ENCODE results near the gene SIK3.

SIK3 gene

GRCh38 chr11:117081908-117082307 is 16.3 kb downstream of the SIK3 start:
- Histone ChIP-seq H3K36me3 (ENCODE audit: insufficient read depth, low read length) (no peaks in the 10 kb centered on the region), H3K4me1 (ENCODE audit: insufficient read depth, low read length) (peaks cover 18% of the 10 kb centered on the region), H3K27me3 (ENCODE audit: insufficient read depth, low read length) (no peaks in the 10 kb centered on the region), H3K4me3 (ENCODE audit: low read length) (no peak overlapping the region), H2AFZ (ENCODE audit: low read depth, low read length) (no peak overlapping the region), H3K9me3 (ENCODE audit: low read length) (no peaks in the 10 kb centered on the region)

- H3K9me3 ChIP-seq (ENCODE audit: low read length), result no peaks in the 10 kb centered on the region
- no peaks in the 10 kb centered on the region for H3K27me3 ChIP-seq (ENCODE audit: insufficient read depth, low read length)
- H2AFZ ChIP-seq (ENCODE audit: low read depth, low read length), result no peak overlapping the region
- no peak overlapping the region for H3K4me3 ChIP-seq (ENCODE audit: low read length)
- H3K4me1 ChIP-seq (ENCODE audit: insufficient read depth, low read length), result peaks cover 20% of the 10 kb centered on the region
- H3K36me3 ChIP-seq (ENCODE audit: insufficient read depth, low read length), result no peaks in the 10 kb centered on the region
Measured at GRCh38 chr11:117080370-117080769, 17.9 kb downstream of the SIK3 start.

- Histone ChIP-seq H3K4me1 (ENCODE audit: insufficient read depth, low read length) (peaks cover 16% of the 10 kb centered on the region), H3K27me3 (ENCODE audit: insufficient read depth, low read length) (no peaks in the 10 kb centered on the region), H3K4me3 (ENCODE audit: low read length) (no peak overlapping the region), H3K36me3 (ENCODE audit: insufficient read depth, low read length) (no peaks in the 10 kb centered on the region), H3K9me3 (ENCODE audit: low read length) (no peaks in the 10 kb centered on the region), H2AFZ (ENCODE audit: low read depth, low read length) (no peak overlapping the region)
Measured at GRCh38 chr11:117076941-117077691, 21.1 kb downstream of the SIK3 start.

- Histone ChIP-seq H3K4me1 (ENCODE audit: insufficient read depth, low read length) (peaks cover 16% of the 10 kb centered on the region), H2AFZ (ENCODE audit: low read depth, low read length) (no peak overlapping the region), H3K27me3 (ENCODE audit: insufficient read depth, low read length) (no peaks in the 10 kb centered on the region), H3K9me3 (ENCODE audit: low read length) (no peaks in the 10 kb centered on the region), H3K4me3 (ENCODE audit: low read length) (no peak overlapping the region), H3K36me3 (ENCODE audit: insufficient read depth, low read length) (no peaks in the 10 kb centered on the region)
Measured at GRCh38 chr11:117075186-117075585, 23.0 kb downstream of the SIK3 start.

GRCh38 chr11:117074119-117074518 is 24.1 kb downstream of the SIK3 start:
- no peak overlapping the region for H3K4me3 ChIP-seq (ENCODE audit: low read length)
- no peaks in the 10 kb centered on the region for H3K36me3 ChIP-seq (ENCODE audit: insufficient read depth, low read length)
- no peaks in the 10 kb centered on the region for H3K27me3 ChIP-seq (ENCODE audit: insufficient read depth, low read length)
- H3K4me1 ChIP-seq (ENCODE audit: insufficient read depth, low read length), result peaks cover 16% of the 10 kb centered on the region
- H3K9me3 ChIP-seq (ENCODE audit: low read length), result no peaks in the 10 kb centered on the region
- H2AFZ ChIP-seq (ENCODE audit: low read depth, low read length), result no peak overlapping the region

GRCh38 chr11:117073539-117073938 is 24.7 kb downstream of the SIK3 start:
- Histone ChIP-seq H3K9me3 (ENCODE audit: low read length) (no peaks in the 10 kb centered on the region), H3K27me3 (ENCODE audit: insufficient read depth, low read length) (no peaks in the 10 kb centered on the region), H3K4me3 (ENCODE audit: low read length) (no peak overlapping the region), H3K36me3 (ENCODE audit: insufficient read depth, low read length) (no peaks in the 10 kb centered on the region), H3K4me1 (ENCODE audit: insufficient read depth, low read length) (peaks cover 16% of the 10 kb centered on the region), H2AFZ (ENCODE audit: low read depth, low read length) (no peak overlapping the region)

GRCh38 chr11:117072517-117073461 is 25.4 kb downstream of the SIK3 start:
- H2AFZ ChIP-seq (ENCODE audit: low read depth, low read length), result no peak overlapping the region
- peaks cover 11% of the 10 kb centered on the region for H3K4me1 ChIP-seq (ENCODE audit: insufficient read depth, low read length)

GRCh38 chr11:117071344-117071787 is 26.9 kb downstream of the SIK3 start:
- Histone ChIP-seq H3K27me3 (ENCODE audit: insufficient read depth, low read length) (no peaks in the 10 kb centered on the region), H2AFZ (ENCODE audit: low read depth, low read length) (no peak overlapping the region), H3K4me3 (ENCODE audit: low read length) (no peak overlapping the region), H3K9me3 (ENCODE audit: low read length) (no peaks in the 10 kb centered on the region), H3K36me3 (ENCODE audit: insufficient read depth, low read length) (no peaks in the 10 kb centered on the region), H3K4me1 (ENCODE audit: insufficient read depth, low read length) (no peaks in the 10 kb centered on the region)

More at GRCh38 chr11:117072517-117073461, 25.4 kb downstream of the SIK3 start:
- Histone ChIP-seq H3K27me3 (ENCODE audit: insufficient read depth, low read length) (no peaks in the 10 kb centered on the region), H3K36me3 (ENCODE audit: insufficient read depth, low read length) (no peaks in the 10 kb centered on the region), H3K9me3 (ENCODE audit: low read length) (no peaks in the 10 kb centered on the region), H3K4me3 (ENCODE audit: low read length) (no peak overlapping the region)

- H3K4me3 ChIP-seq (ENCODE audit: low read length), result no peak overlapping the region
- no peak overlapping the region for H2AFZ ChIP-seq (ENCODE audit: low read depth, low read length)
- H3K4me1 ChIP-seq (ENCODE audit: insufficient read depth, low read length), result no peaks in the 10 kb centered on the region
- H3K36me3 ChIP-seq (ENCODE audit: insufficient read depth, low read length), result no peaks in the 10 kb centered on the region
- H3K27me3 ChIP-seq (ENCODE audit: insufficient read depth, low read length), result no peaks in the 10 kb centered on the region
- H3K9me3 ChIP-seq (ENCODE audit: low read length), result no peaks in the 10 kb centered on the region
Measured at GRCh38 chr11:117070016-117070415, 28.2 kb downstream of the SIK3 start.

GRCh38 chr11:117068303-117068860 is 29.8 kb downstream of the SIK3 start:
- H3K4me1 ChIP-seq (ENCODE audit: insufficient read depth, low read length), result peaks cover 7% of the 10 kb centered on the region
- H3K27me3 ChIP-seq (ENCODE audit: insufficient read depth, low read length), result no peaks in the 10 kb centered on the region
- H3K36me3 ChIP-seq (ENCODE audit: insufficient read depth, low read length), result no peaks in the 10 kb centered on the region
- no peak overlapping the region for H3K4me3 ChIP-seq (ENCODE audit: low read length)
- H2AFZ ChIP-seq (ENCODE audit: low read depth, low read length), result no peak overlapping the region
- H3K9me3 ChIP-seq (ENCODE audit: low read length), result no peaks in the 10 kb centered on the region

- Histone ChIP-seq H3K4me3 (ENCODE audit: low read length) (no peak overlapping the region), H3K36me3 (ENCODE audit: insufficient read depth, low read length) (no peaks in the 10 kb centered on the region), H3K9me3 (ENCODE audit: low read length) (no peaks in the 10 kb centered on the region)
Measured at GRCh38 chr11:117066959-117067358, 31.3 kb downstream of the SIK3 start.

GRCh38 chr11:117064275-117064674 is 34.0 kb downstream of the SIK3 start:
- H3K4me3 ChIP-seq (ENCODE audit: low read length), result no peak overlapping the region
- H2AFZ ChIP-seq (ENCODE audit: low read depth, low read length), result no peak overlapping the region
- no peaks in the 10 kb centered on the region for H3K36me3 ChIP-seq (ENCODE audit: insufficient read depth, low read length)

More at GRCh38 chr11:117066959-117067358, 31.3 kb downstream of the SIK3 start:
- no peak overlapping the region for H2AFZ ChIP-seq (ENCODE audit: low read depth, low read length)
- peaks cover 7% of the 10 kb centered on the region for H3K4me1 ChIP-seq (ENCODE audit: insufficient read depth, low read length)
- H3K27me3 ChIP-seq (ENCODE audit: insufficient read depth, low read length), result no peaks in the 10 kb centered on the region

GRCh38 chr11:117062498-117062897 is 35.7 kb downstream of the SIK3 start:
- no peak overlapping the region for H2AFZ ChIP-seq (ENCODE audit: low read depth, low read length)
- H3K4me3 ChIP-seq (ENCODE audit: low read length), result no peak overlapping the region
- no peaks in the 10 kb centered on the region for H3K9me3 ChIP-seq (ENCODE audit: low read length)
- no peaks in the 10 kb centered on the region for H3K36me3 ChIP-seq (ENCODE audit: insufficient read depth, low read length)
- no peaks in the 10 kb centered on the region for H3K27me3 ChIP-seq (ENCODE audit: insufficient read depth, low read length)
- H3K4me1 ChIP-seq (ENCODE audit: insufficient read depth, low read length), result peaks cover 12% of the 10 kb centered on the region

More at GRCh38 chr11:117064275-117064674, 34.0 kb downstream of the SIK3 start:
- Histone ChIP-seq H3K9me3 (ENCODE audit: low read length) (no peaks in the 10 kb centered on the region), H3K4me1 (ENCODE audit: insufficient read depth, low read length) (peaks cover 7% of the 10 kb centered on the region), H3K27me3 (ENCODE audit: insufficient read depth, low read length) (no peaks in the 10 kb centered on the region)

Measured in neuron (in vitro differentiated cells).